Left lobe of liver (tissue), 2 donors: ENCODE measurements around the gene DHRS13. TPM values are rescaled to one million over a fixed set of nuclear protein-coding genes. Genes with fewer than 3 reads are reported as not detected.
"Not testable (repeated sequence)": the region's sequence is repeated elsewhere in the genome, so short reads cannot be mapped to it uniquely, and the experiment has no call there.

Experiments
- ATAC-seq: fragments of 200-7000 bp; cut with Tn5 transposase; one replicate; pipeline ENCODE4 v1.9.1; 2020; ENCODE audit warnings: mild to moderate bottlenecking, moderate library complexity
- DNase-seq: peaks from one replicate; pipeline ENCODE4 v3.0.0-alpha.2; 2020; ENCODE audit warnings: low spot score
- total RNA-seq: library from RNA; stranded (reverse); gene quantifications from one replicate; pipeline ENCODE4 v1.2.1, GENCODE V29; 2021
- donor health status: DM: no; HTN: no; CAD: no; lungs with moderate emphysema.
- donor health status: DM: no; HTN: yes; CAD: no.

The DHRS13 gene
- total RNA-seq, 1 donor from 2014 or later: 5.5 TPM

- peak; percentile 71 for DNase-seq
- peak; percentile 66 for ATAC-seq
These were observed 34.3 kb upstream of the DHRS13 start for GRCh38 chr17:28937044-28937729.

GRCh38 chr17:28935744-28936460, 33.0 kb upstream of the DHRS13 start:
- DNase-seq: no peak
- peak; percentile 7 for ATAC-seq

GRCh38 chr17:28934508-28934907, 31.6 kb upstream of the DHRS13 start:
- not testable (repeated sequence) for DNase-seq, ATAC-seq

GRCh38 chr17:28929787-28930186, 26.9 kb upstream of the DHRS13 start:
- ATAC-seq (no peak), DNase-seq (no peak)

GRCh38 chr17:28928061-28928460, 25.2 kb upstream of the DHRS13 start:
- ATAC-seq (no peak), DNase-seq (no peak)

- no peak for ATAC-seq
- DNase-seq: no peak
These were observed 23.9 kb upstream of the DHRS13 start for GRCh38 chr17:28926786-28927185.

- DNase-seq (no peak), ATAC-seq (no peak)
These were observed 23.5 kb upstream of the DHRS13 start for GRCh38 chr17:28926366-28926765.

- peak; percentile 35 for ATAC-seq
- no peak for DNase-seq
These were observed 23.1 kb upstream of the DHRS13 start for GRCh38 chr17:28925912-28926365.

GRCh38 chr17:28920201-28920600, 17.3 kb upstream of the DHRS13 start:
- ATAC-seq (no peak), DNase-seq (no peak)

GRCh38 chr17:28918295-28918694, 15.4 kb upstream of the DHRS13 start:
- no peak for DNase-seq
- no peak for ATAC-seq

- DNase-seq (no peak), ATAC-seq (no peak)
These were observed 14.6 kb upstream of the DHRS13 start for GRCh38 chr17:28917465-28917864.

GRCh38 chr17:28917029-28917428, 14.2 kb upstream of the DHRS13 start:
- DNase-seq: no peak
- no peak for ATAC-seq

- no peak for DNase-seq
- peak; percentile 73 for ATAC-seq
These were observed 13.5 kb upstream of the DHRS13 start for GRCh38 chr17:28916302-28916934.

GRCh38 chr17:28912938-28913333, 10.1 kb upstream of the DHRS13 start:
- DNase-seq (no peak), ATAC-seq (no peak)

GRCh38 chr17:28912281-28912937, 9.5 kb upstream of the DHRS13 start:
- DNase-seq (no peak), ATAC-seq (peak; percentile 65)

GRCh38 chr17:28911411-28912045, 8.6 kb upstream of the DHRS13 start:
- DNase-seq (no peak), ATAC-seq (no peak)

- DNase-seq (no peak), ATAC-seq (no peak)
These were observed 7.7 kb upstream of the DHRS13 start for GRCh38 chr17:28910534-28910933.

GRCh38 chr17:28908640-28909167, 5.8 kb upstream of the DHRS13 start:
- DNase-seq: no peak
- ATAC-seq: peak; percentile 54

- no peak for DNase-seq
- no peak for ATAC-seq
These were observed 5.0 kb upstream of the DHRS13 start for GRCh38 chr17:28907709-28908475.
